HG02759 (cell line): ENCODE data around the gene BPIFB1.

Experiments
- ATAC-seq: cut with Tn5 transposase; IDR thresholded peaks from one replicate; pipeline ENCODE4 v1.9.1; 2021; ENCODE audit warnings: mild to moderate bottlenecking, moderate library complexity; ENCODE audit not compliant: unreplicated experiment

Gene BPIFB1

GRCh38 chr20:33353013-33353402, 70.0 kb downstream of the BPIFB1 start:
- no peak for ATAC-seq
